Trophoblast cell (in vitro differentiated cells and primary cell): ENCODE results near the gene PDE1A.

ENCODE experiments used
- DNase-seq, 2 donors: peaks; one replicate each; pipeline ENCODE4 v3.0.0-alpha.2; 2016
- H2AFZ ChIP-seq: 2 replicates; pipeline ENCODE4 v1.6.1; 2013; ENCODE audit warnings: low read length, moderate library complexity, mild to moderate bottlenecking; ENCODE audit not compliant: insufficient read depth, poor library complexity
- H2AK5ac ChIP-seq: 2 replicates; pipeline ENCODE4 v1.6.1; 2013; ENCODE audit warnings: mild to moderate bottlenecking, low read length
- H2BK120ac ChIP-seq: 2 replicates; pipeline ENCODE4 v1.6.1; 2013; ENCODE audit warnings: low read length, mild to moderate bottlenecking, moderate library complexity; ENCODE audit not compliant: insufficient read depth, poor library complexity
- H2BK12ac ChIP-seq: 2 replicates; pipeline ENCODE4 v1.6.1; 2013; ENCODE audit warnings: mild to moderate bottlenecking, low read length, moderate library complexity
- H2BK5ac ChIP-seq: 2 replicates; pipeline ENCODE4 v1.6.1; 2013; ENCODE audit warnings: low read length, low read depth, moderate library complexity, mild to moderate bottlenecking; ENCODE audit not compliant: poor library complexity
- H3K14ac ChIP-seq: 2 replicates; pipeline ENCODE4 v1.6.1; 2013; ENCODE audit warnings: mild to moderate bottlenecking, low read length
- H3K18ac ChIP-seq: 2 replicates; pipeline ENCODE4 v1.6.1; 2013; ENCODE audit warnings: mild to moderate bottlenecking, low read length
- H3K23ac ChIP-seq: 2 replicates; pipeline ENCODE4 v1.6.1; 2013; ENCODE audit warnings: low read length
- H3K27ac ChIP-seq: 2 replicates; pipeline ENCODE4 v1.5.1; 2013; ENCODE audit warnings: low read depth, mild to moderate bottlenecking, inconsistent platforms, low read length, moderate library complexity
- H3K27me3 ChIP-seq: 2 replicates; pipeline ENCODE4 v1.6.1; 2013; ENCODE audit warnings: inconsistent platforms, mild to moderate bottlenecking, low read length, moderate library complexity; ENCODE audit not compliant: insufficient read depth
- H3K36me3 ChIP-seq, 2 experiments: 1 replicate in 1 of 2; 2 replicates in 1 of 2; pipeline ENCODE4 v1.6.1; 2013; ENCODE audit warnings: low read length in 2 of 2, mild to moderate bottlenecking in 2 of 2, moderate library complexity in 1 of 2; ENCODE audit not compliant: insufficient read depth in 2 of 2, control insufficient read depth in 1 of 2
- H3K4ac ChIP-seq: 2 replicates; pipeline ENCODE4 v1.6.1; 2013; ENCODE audit warnings: low read depth, mild to moderate bottlenecking, low read length, moderate library complexity
- H3K4me1 ChIP-seq, 2 experiments: 1 replicate in 1 of 2; 2 replicates in 1 of 2; pipeline ENCODE4 v1.6.1; 2013; ENCODE audit warnings: low read length in 2 of 2, mild to moderate bottlenecking in 2 of 2, moderate library complexity in 1 of 2; ENCODE audit not compliant: insufficient read depth in 2 of 2, control insufficient read depth in 1 of 2
- H3K4me2 ChIP-seq: 2 replicates; pipeline ENCODE4 v1.6.1; 2013; ENCODE audit warnings: inconsistent platforms, mild to moderate bottlenecking, low read length, moderate library complexity
- H3K4me3 ChIP-seq: 2 replicates; pipeline ENCODE4 v1.5.1; 2013; ENCODE audit warnings: mild to moderate bottlenecking, low read depth, low read length, inconsistent platforms
- H3K79me1 ChIP-seq: one replicate; pipeline ENCODE4 v1.6.1; 2013; ENCODE audit warnings: low read length
- H3K79me2 ChIP-seq: 2 replicates; pipeline ENCODE4 v1.6.1; 2013; ENCODE audit warnings: low read length, mild to moderate bottlenecking; ENCODE audit not compliant: control insufficient read depth, insufficient read depth, poor library complexity
- H3K9ac ChIP-seq: 2 replicates; pipeline ENCODE4 v1.6.1; 2013; ENCODE audit warnings: mild to moderate bottlenecking, low read length
- H3K9me3 ChIP-seq: 2 replicates; pipeline ENCODE4 v1.6.1; 2013; ENCODE audit warnings: low read depth, mild to moderate bottlenecking, control low read depth, inconsistent platforms, low read length; ENCODE audit not compliant: insufficient read depth
- H4K12ac ChIP-seq: 2 replicates; pipeline ENCODE4 v1.6.1; 2013; ENCODE audit warnings: low read depth, mild to moderate bottlenecking, low read length, moderate library complexity
- H4K8ac ChIP-seq: 2 replicates; pipeline ENCODE4 v1.6.1; 2013; ENCODE audit warnings: low read depth, mild to moderate bottlenecking, low read length, moderate library complexity
- H4K91ac ChIP-seq: one replicate; pipeline ENCODE4 v1.6.1; 2013; ENCODE audit warnings: low read depth, mild to moderate bottlenecking, low read length, moderate library complexity
- WGBS: extraction: QIAGEN DNeasy Blood & Tissue Kit; methylation state at CpG from one replicate; pipeline ENCODE4 v1.1.7; 2013; ENCODE audit warnings: missing lambda C conversion rate; ENCODE audit not compliant: insufficient read length, insufficient coverage; ENCODE audit errors: extremely low coverage; 5-methylcytosine and 5-hydroxymethylcytosine counted together

PDE1A gene

GRCh38 chr2:182240862-182241371 is 185.9 kb downstream of the PDE1A start:
- Histone ChIP-seq H3K4me1 (no peaks in the 10 kb centered on the region), H3K4me3 (no peak overlapping the region), H4K91ac (no peak overlapping the region), H3K79me2 (no peaks in the 10 kb centered on the region), H2AK5ac (no peak overlapping the region), H4K12ac (no peak overlapping the region), H2BK120ac (no peak overlapping the region), H3K27me3 (no peaks in the 10 kb centered on the region), H3K23ac (no peak overlapping the region), H2BK12ac (peak overlapping the region; percentile 27), H3K14ac (no peak overlapping the region), H3K4ac (no peak overlapping the region), H4K8ac (no peak overlapping the region), H3K9me3 (no peaks in the 10 kb centered on the region), H3K4me2 (no peak overlapping the region), H2BK5ac (no peak overlapping the region), H2AFZ (no peak overlapping the region), H3K27ac (no peak overlapping the region), H3K18ac (no peak overlapping the region), H3K36me3 (no peaks in the 10 kb centered on the region), H3K79me1 (no peaks in the 10 kb centered on the region), H3K9ac (no peak overlapping the region)
- DNase-seq, result peak; percentile 17 to 53
- no CpG with 5 or more reads among the region's 5 CpGs for WGBS

- no peaks in the 10 kb centered on the region for H3K9me3 ChIP-seq
- no peak overlapping the region for H2BK12ac ChIP-seq
- no peak overlapping the region for H4K12ac ChIP-seq
- no peaks in the 10 kb centered on the region for H3K79me1 ChIP-seq
- H3K18ac ChIP-seq, result no peak overlapping the region
- no peak overlapping the region for H3K4me3 ChIP-seq
- H4K8ac ChIP-seq, result no peak overlapping the region
- H2BK5ac ChIP-seq, result no peak overlapping the region
- H2AK5ac ChIP-seq, result no peak overlapping the region
- peak in 1 of 2 donors; percentile 13 for DNase-seq
- no peak overlapping the region for H4K91ac ChIP-seq
- H3K4me2 ChIP-seq, result no peak overlapping the region
- no peak overlapping the region for H3K23ac ChIP-seq
- H3K27ac ChIP-seq, result no peak overlapping the region
- no peak overlapping the region for H2AFZ ChIP-seq
- no peak overlapping the region for H3K14ac ChIP-seq
- H3K9ac ChIP-seq, result no peak overlapping the region
- no peak overlapping the region for H3K4ac ChIP-seq
- H2BK120ac ChIP-seq, result no peak overlapping the region
- no peaks in the 10 kb centered on the region for H3K79me2 ChIP-seq
- H3K4me1 ChIP-seq, result no peaks in the 10 kb centered on the region
- H3K27me3 ChIP-seq, result no peaks in the 10 kb centered on the region
- no peaks in the 10 kb centered on the region for H3K36me3 ChIP-seq
Observed at GRCh38 chr2:182230561-182230960, 196.3 kb downstream of the PDE1A start.

GRCh38 chr2:182229297-182229696 is 197.5 kb downstream of the PDE1A start:
- Histone ChIP-seq H3K36me3 (no peaks in the 10 kb centered on the region), H2AK5ac (no peak overlapping the region), H3K9ac (no peak overlapping the region), H3K79me1 (no peaks in the 10 kb centered on the region), H3K4me2 (no peak overlapping the region), H2BK5ac (no peak overlapping the region), H3K14ac (no peak overlapping the region), H3K27ac (no peak overlapping the region), H2AFZ (no peak overlapping the region), H4K91ac (no peak overlapping the region), H4K12ac (no peak overlapping the region), H3K9me3 (no peaks in the 10 kb centered on the region), H3K4me1 (no peaks in the 10 kb centered on the region), H4K8ac (no peak overlapping the region), H3K4me3 (no peak overlapping the region), H3K18ac (no peak overlapping the region), H3K79me2 (no peaks in the 10 kb centered on the region), H3K23ac (no peak overlapping the region), H3K4ac (no peak overlapping the region), H2BK12ac (no peak overlapping the region), H3K27me3 (no peaks in the 10 kb centered on the region), H2BK120ac (no peak overlapping the region)
- no CpG with 5 or more reads among the region's 2 CpGs for WGBS
- DNase-seq, result no peak

DNA sequence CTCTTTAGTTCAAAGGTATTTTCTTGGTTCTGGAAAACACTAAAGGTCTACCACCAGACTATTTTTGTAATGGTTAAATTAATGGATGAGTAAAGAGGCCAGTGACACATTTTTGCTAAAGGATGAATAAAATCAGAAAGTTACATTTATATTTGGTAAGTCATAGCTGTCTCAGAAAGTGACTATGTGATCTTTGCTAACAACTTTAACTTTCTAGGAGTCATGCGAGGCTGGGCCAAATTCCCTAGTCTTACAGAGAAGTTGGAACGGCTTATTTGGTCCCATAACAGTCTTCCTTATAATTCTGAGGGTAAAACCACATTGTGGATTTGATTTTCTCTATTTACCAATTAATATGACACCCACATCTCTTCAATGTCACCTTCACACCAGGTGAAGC is 198.1 kb downstream of the PDE1A start:
- Histone ChIP-seq H3K4ac (no peak overlapping the region), H2BK5ac (no peak overlapping the region), H3K4me3 (no peak overlapping the region), H3K79me2 (no peaks in the 10 kb centered on the region), H3K79me1 (no peaks in the 10 kb centered on the region), H2AK5ac (no peak overlapping the region), H3K36me3 (no peaks in the 10 kb centered on the region), H3K4me2 (no peak overlapping the region), H4K12ac (no peak overlapping the region), H2AFZ (no peak overlapping the region), H4K8ac (no peak overlapping the region), H2BK120ac (no peak overlapping the region), H3K9ac (no peak overlapping the region), H3K27me3 (no peaks in the 10 kb centered on the region), H3K18ac (no peak overlapping the region), H3K9me3 (no peaks in the 10 kb centered on the region), H2BK12ac (no peak overlapping the region), H4K91ac (no peak overlapping the region), H3K23ac (no peak overlapping the region), H3K14ac (no peak overlapping the region), H3K4me1 (no peaks in the 10 kb centered on the region), H3K27ac (no peak overlapping the region)
- no CpG with 5 or more reads among the region's 2 CpGs for WGBS
- no peak for DNase-seq
